IPS-18a (cell line): ENCODE measurements around the gene TRABD2B.

Experiments
- H3K27ac ChIP-seq: one replicate; pipeline ENCODE4 v1.5.1; 2013; ENCODE audit warnings: low read length
- H3K27me3 ChIP-seq: one replicate; pipeline ENCODE4 v1.6.1; 2013; ENCODE audit warnings: mild to moderate bottlenecking, low read length; ENCODE audit not compliant: control insufficient read depth, insufficient read depth
- H3K36me3 ChIP-seq: one replicate; pipeline ENCODE4 v1.6.1; 2013; ENCODE audit warnings: low read depth, low read length; ENCODE audit not compliant: control insufficient read depth
- H3K4me1 ChIP-seq: one replicate; pipeline ENCODE4 v1.6.1; 2013; ENCODE audit warnings: low read depth, low read length; ENCODE audit not compliant: control insufficient read depth
- H3K4me3 ChIP-seq: one replicate; pipeline ENCODE4 v1.5.1; 2013; ENCODE audit warnings: low read length
- H3K9ac ChIP-seq: one replicate; pipeline ENCODE4 v1.6.1; 2013; ENCODE audit warnings: mild to moderate bottlenecking, low read length, moderate library complexity
- H3K9me3 ChIP-seq: one replicate; pipeline ENCODE4 v1.6.1; 2013; ENCODE audit warnings: low read depth, low read length; ENCODE audit not compliant: control insufficient read depth

TRABD2B gene

GRCh38 chr1:47850451-47850850 is 146.7 kb downstream of the TRABD2B start:
- Histone ChIP-seq H3K4me1 (peaks cover 6% of the 10 kb centered on the region), H3K9ac (no peak overlapping the region)

GRCh38 chr1:47849591-47850261 is 147.5 kb downstream of the TRABD2B start:
- H3K27ac ChIP-seq = no peak overlapping the region
- H3K4me3 ChIP-seq = no peak overlapping the region
- no peaks in the 10 kb centered on the region for H3K9me3 ChIP-seq
- peaks cover 4% of the 10 kb centered on the region for H3K4me1 ChIP-seq
- H3K36me3 ChIP-seq = no peaks in the 10 kb centered on the region
- H3K9ac ChIP-seq = no peak overlapping the region
- H3K27me3 ChIP-seq = no peaks in the 10 kb centered on the region

More at GRCh38 chr1:47850451-47850850, 146.7 kb downstream of the TRABD2B start:
- no peak overlapping the region for H3K27ac ChIP-seq
- no peaks in the 10 kb centered on the region for H3K9me3 ChIP-seq
- no peak overlapping the region for H3K4me3 ChIP-seq
- no peaks in the 10 kb centered on the region for H3K27me3 ChIP-seq
- no peaks in the 10 kb centered on the region for H3K36me3 ChIP-seq

GRCh38 chr1:47849005-47849521 is 148.1 kb downstream of the TRABD2B start:
- Histone ChIP-seq H3K4me3 (no peak overlapping the region), H3K9ac (no peak overlapping the region), H3K36me3 (no peaks in the 10 kb centered on the region), H3K27ac (no peak overlapping the region), H3K27me3 (no peaks in the 10 kb centered on the region), H3K4me1 (no peaks in the 10 kb centered on the region), H3K9me3 (no peaks in the 10 kb centered on the region)

- H3K36me3 ChIP-seq = no peaks in the 10 kb centered on the region
- no peaks in the 10 kb centered on the region for H3K9me3 ChIP-seq
- no peak overlapping the region for H3K4me3 ChIP-seq
- peaks cover 8% of the 10 kb centered on the region for H3K4me1 ChIP-seq
- H3K27ac ChIP-seq = no peak overlapping the region
- H3K27me3 ChIP-seq = no peaks in the 10 kb centered on the region
- H3K9ac ChIP-seq = no peak overlapping the region
These were observed 149.4 kb downstream of the TRABD2B start for GRCh38 chr1:47847763-47848162.

GRCh38 chr1:47844558-47844955 is 152.6 kb downstream of the TRABD2B start:
- no peaks in the 10 kb centered on the region for H3K36me3 ChIP-seq
- H3K27ac ChIP-seq = no peak overlapping the region
- H3K27me3 ChIP-seq = no peaks in the 10 kb centered on the region
- no peaks in the 10 kb centered on the region for H3K9me3 ChIP-seq
- H3K4me1 ChIP-seq = peaks cover 12% of the 10 kb centered on the region
- H3K9ac ChIP-seq = no peak overlapping the region
- no peak overlapping the region for H3K4me3 ChIP-seq

- Histone ChIP-seq H3K27ac (no peak overlapping the region), H3K36me3 (no peaks in the 10 kb centered on the region), H3K9me3 (no peaks in the 10 kb centered on the region), H3K4me1 (peaks cover 12% of the 10 kb centered on the region), H3K9ac (no peak overlapping the region), H3K27me3 (no peaks in the 10 kb centered on the region), H3K4me3 (no peak overlapping the region)
These were observed 153.2 kb downstream of the TRABD2B start for GRCh38 chr1:47843781-47844557.

GRCh38 chr1:47843059-47843458 is 154.1 kb downstream of the TRABD2B start:
- Histone ChIP-seq H3K36me3 (no peaks in the 10 kb centered on the region), H3K27ac (no peak overlapping the region), H3K9ac (no peak overlapping the region), H3K27me3 (no peaks in the 10 kb centered on the region), H3K4me3 (no peak overlapping the region), H3K9me3 (no peaks in the 10 kb centered on the region), H3K4me1 (peaks cover 12% of the 10 kb centered on the region)

GRCh38 chr1:47842228-47842919 is 154.8 kb downstream of the TRABD2B start:
- Histone ChIP-seq H3K9ac (no peak overlapping the region), H3K9me3 (no peaks in the 10 kb centered on the region), H3K36me3 (no peaks in the 10 kb centered on the region), H3K4me3 (no peak overlapping the region), H3K27me3 (no peaks in the 10 kb centered on the region), H3K27ac (no peak overlapping the region), H3K4me1 (peaks cover 12% of the 10 kb centered on the region)

- H3K9ac ChIP-seq = no peak overlapping the region
- H3K9me3 ChIP-seq = no peaks in the 10 kb centered on the region
- H3K27ac ChIP-seq = no peak overlapping the region
- H3K27me3 ChIP-seq = no peaks in the 10 kb centered on the region
- no peaks in the 10 kb centered on the region for H3K36me3 ChIP-seq
- H3K4me3 ChIP-seq = no peak overlapping the region
- H3K4me1 ChIP-seq = peaks cover 12% of the 10 kb centered on the region
These were observed 155.8 kb downstream of the TRABD2B start for GRCh38 chr1:47841356-47841755.

GRCh38 chr1:47840393-47841190 is 156.6 kb downstream of the TRABD2B start:
- H3K27me3 ChIP-seq = no peaks in the 10 kb centered on the region
- no peak overlapping the region for H3K27ac ChIP-seq
- H3K4me3 ChIP-seq = no peak overlapping the region
- H3K4me1 ChIP-seq = peaks cover 12% of the 10 kb centered on the region
- H3K36me3 ChIP-seq = no peaks in the 10 kb centered on the region
- no peaks in the 10 kb centered on the region for H3K9me3 ChIP-seq
- H3K9ac ChIP-seq = no peak overlapping the region

GRCh38 chr1:47839433-47839760 is 157.8 kb downstream of the TRABD2B start:
- Histone ChIP-seq H3K4me1 (peaks cover 12% of the 10 kb centered on the region), H3K4me3 (no peak overlapping the region), H3K27me3 (no peaks in the 10 kb centered on the region)

More at GRCh38 chr1:47839433-47839760, 157.8 kb downstream of the TRABD2B start:
- Histone ChIP-seq H3K27ac (no peak overlapping the region), H3K9me3 (no peaks in the 10 kb centered on the region), H3K36me3 (no peaks in the 10 kb centered on the region), H3K9ac (no peak overlapping the region)
